Fibroblast of lung (primary cell): ENCODE measurements around the gene CFAP61. TPM values are rescaled to one million over a fixed set of nuclear protein-coding genes. Genes with fewer than 3 reads are reported as not detected.

Experiments used
- DNase-seq, 2 donors: peaks; one replicate each; pipeline versions ENCODE4 v3.0.0 to v3.0.0-alpha.2; 2010; ENCODE audit warnings: low read depth in 2 of 2
- H2AFZ ChIP-seq: 2 replicates; pipeline ENCODE4 v1.5.1; 2012; ENCODE audit warnings: low read length, control low read depth, inconsistent platforms
- H3K27ac ChIP-seq: 2 replicates; pipeline ENCODE4 v1.5.1; 2011; ENCODE audit warnings: low read length, control low read depth; ENCODE audit not compliant: insufficient read depth
- H3K27me3 ChIP-seq: 2 replicates; pipeline ENCODE4 v1.5.1; 2011; ENCODE audit warnings: mild to moderate bottlenecking, low read length; ENCODE audit not compliant: control insufficient read depth, insufficient read depth
- H3K36me3 ChIP-seq: 2 replicates; pipeline ENCODE4 v1.5.1; 2011; ENCODE audit warnings: low read length; ENCODE audit not compliant: control insufficient read depth, insufficient read depth
- H3K4me1 ChIP-seq: 2 replicates; pipeline ENCODE4 v1.5.1; 2011; ENCODE audit warnings: low read length; ENCODE audit not compliant: control insufficient read depth, insufficient read depth; ENCODE audit errors: extremely low read depth
- H3K4me2 ChIP-seq: 2 replicates; pipeline ENCODE4 v1.5.1; 2011; ENCODE audit warnings: low read length, control low read depth; ENCODE audit not compliant: insufficient read depth; ENCODE audit errors: extremely low read depth
- H3K4me3 ChIP-seq, 4 experiments: fragments of 200-600 bp in 1 of 4; sonication (generic) in 1 of 4; replicated peaks in 1 of 4; 2 replicates each; pipeline ENCODE4 v1.5.1; 2011 to 2016; ENCODE audit warnings: low read length in 4 of 4, low read depth in 3 of 4, mild to moderate bottlenecking in 3 of 4, control low read depth in 2 of 4, inconsistent platforms in 1 of 4, mixed read lengths in 1 of 4; ENCODE audit not compliant: insufficient read depth in 1 of 4; ENCODE audit errors: control extremely low read depth in 1 of 4
- H3K79me2 ChIP-seq: 2 replicates; pipeline ENCODE4 v1.5.1; 2012; ENCODE audit warnings: mild to moderate bottlenecking, low read length, inconsistent platforms; ENCODE audit not compliant: control insufficient read depth, insufficient read depth
- H3K9ac ChIP-seq: 2 replicates; pipeline ENCODE4 v1.5.1; 2011; ENCODE audit warnings: mild to moderate bottlenecking, low read length, control low read depth; ENCODE audit not compliant: insufficient read depth
- H3K9me3 ChIP-seq: 2 replicates; pipeline ENCODE4 v1.5.1; 2012; ENCODE audit warnings: low read depth, low read length; ENCODE audit not compliant: control insufficient read depth, insufficient read depth
- H4K20me1 ChIP-seq: 2 replicates; pipeline ENCODE4 v1.5.1; 2011; ENCODE audit warnings: low read length; ENCODE audit not compliant: control insufficient read depth, insufficient read depth; ENCODE audit errors: extremely low read depth
- EZH2 ChIP-seq: IDR thresholded peaks from 2 replicates; pipeline ENCODE4 v1.5.1; 2012; ENCODE audit warnings: low read length, control low read depth, mild to moderate bottlenecking; ENCODE audit errors: missing control alignments
- polyA plus RNA-seq, 2 donors: library from polyadenylated mRNA; depleted of rRNA in 1 of 2; stranded (reverse) in 1 of 2; unstranded in 1 of 2; fragments of >200 nt; gene quantifications; 2 replicates each; pipeline ENCODE4 v1.2.1, GENCODE V29; 2011 to 2012; ENCODE audit warnings: missing spikeins in 1 of 2
- total RNA-seq: library from RNA; depleted of rRNA; stranded (reverse); fragments of >200 nt; gene quantifications from 2 replicates; pipeline ENCODE4 v1.2.1, GENCODE V29; 2014
- TF ChIP-seq, protein P1 (sequence below), 2 donors: IDR thresholded peaks in 1 of 2; conservative IDR thresholded peaks in 1 of 2; 1 replicate in 1 of 2; 2 replicates in 1 of 2; pipeline ENCODE4 v1.5.1; 2011 to 2012; ENCODE audit warnings: low read length in 2 of 2, control low read depth in 1 of 2, inconsistent platforms in 1 of 2, low read depth in 1 of 2, mild to moderate bottlenecking in 1 of 2

Gene CFAP61
- total and polyA plus RNA-seq, 2 donors (not counting 1 experiment from before 2014, with no cell fraction given), result not detected

GRCh38 chr20:20017844-20018185 is 34.5 kb upstream of the CFAP61 start:
- Histone ChIP-seq H3K9ac (peak overlapping the region; percentile 94), H3K4me3 (peak overlapping the region; percentile 82 to 98 (median 90)), H3K4me1 (peaks cover 8% of the 10 kb centered on the region), H3K9me3 (no peaks in the 10 kb centered on the region), H3K79me2 (peaks cover 55% of the 10 kb centered on the region), H3K27me3 (no peaks in the 10 kb centered on the region), H3K27ac (peak overlapping the region; percentile 89), H2AFZ (peak overlapping the region; percentile 62), H3K4me2 (peak overlapping the region; percentile 95), H4K20me1 (no peaks in the 10 kb centered on the region), H3K36me3 (peaks cover 2% of the 10 kb centered on the region)
- no peak for TF ChIP-seq EZH2
- TF ChIP-seq, protein P1, sequence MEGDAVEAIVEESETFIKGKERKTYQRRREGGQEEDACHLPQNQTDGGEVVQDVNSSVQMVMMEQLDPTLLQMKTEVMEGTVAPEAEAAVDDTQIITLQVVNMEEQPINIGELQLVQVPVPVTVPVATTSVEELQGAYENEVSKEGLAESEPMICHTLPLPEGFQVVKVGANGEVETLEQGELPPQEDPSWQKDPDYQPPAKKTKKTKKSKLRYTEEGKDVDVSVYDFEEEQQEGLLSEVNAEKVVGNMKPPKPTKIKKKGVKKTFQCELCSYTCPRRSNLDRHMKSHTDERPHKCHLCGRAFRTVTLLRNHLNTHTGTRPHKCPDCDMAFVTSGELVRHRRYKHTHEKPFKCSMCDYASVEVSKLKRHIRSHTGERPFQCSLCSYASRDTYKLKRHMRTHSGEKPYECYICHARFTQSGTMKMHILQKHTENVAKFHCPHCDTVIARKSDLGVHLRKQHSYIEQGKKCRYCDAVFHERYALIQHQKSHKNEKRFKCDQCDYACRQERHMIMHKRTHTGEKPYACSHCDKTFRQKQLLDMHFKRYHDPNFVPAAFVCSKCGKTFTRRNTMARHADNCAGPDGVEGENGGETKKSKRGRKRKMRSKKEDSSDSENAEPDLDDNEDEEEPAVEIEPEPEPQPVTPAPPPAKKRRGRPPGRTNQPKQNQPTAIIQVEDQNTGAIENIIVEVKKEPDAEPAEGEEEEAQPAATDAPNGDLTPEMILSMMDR (conservative IDR thresholded peaks at IDR 0.05 in 1 of 2, IDR thresholded peaks at IDR 0.05 in 1 of 2; ENCODE audit: low read depth in 1 of 2, low read length in 2 of 2), result no peak
- peak in 1 of 2 donors; percentile 9 for DNase-seq

DNA sequence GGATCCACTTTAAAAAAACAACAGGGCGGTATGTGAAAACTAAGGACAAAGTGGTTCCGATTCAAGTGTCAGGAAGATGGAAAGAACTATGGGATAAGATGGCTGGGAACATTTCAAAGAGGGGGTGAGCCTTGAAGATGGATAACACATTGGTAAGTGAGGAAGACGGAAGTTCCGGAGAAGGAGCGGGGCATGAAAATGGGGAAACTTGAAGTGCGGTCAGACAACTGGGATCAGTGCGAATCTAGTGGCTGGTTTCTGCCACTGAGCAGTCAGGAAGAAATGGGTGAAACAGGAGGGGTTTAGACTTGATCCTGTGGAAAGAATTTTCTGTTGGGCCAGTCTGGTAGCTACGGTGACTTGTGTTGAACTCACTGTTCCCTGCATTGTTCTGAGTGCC is 34.0 kb upstream of the CFAP61 start:
- no peak overlapping the region for H3K27ac ChIP-seq
- H3K4me2 ChIP-seq, result peak overlapping the region; percentile 95
- peaks cover 2% of the 10 kb centered on the region for H3K36me3 ChIP-seq

GRCh38 chr20:20019123-20019522 is 33.2 kb upstream of the CFAP61 start:
- Histone ChIP-seq H3K4me1 (peaks cover 8% of the 10 kb centered on the region), H3K27me3 (no peaks in the 10 kb centered on the region), H3K79me2 (peaks cover 67% of the 10 kb centered on the region), H3K9ac (no peak overlapping the region), H3K27ac (no peak overlapping the region), H3K4me2 (no peak overlapping the region), H2AFZ (no peak overlapping the region), H4K20me1 (no peaks in the 10 kb centered on the region), H3K36me3 (peaks cover 2% of the 10 kb centered on the region), H3K4me3 (no peak overlapping the region), H3K9me3 (no peaks in the 10 kb centered on the region)
- TF ChIP-seq, protein P1 (conservative IDR thresholded peaks at IDR 0.05 in 1 of 2, IDR thresholded peaks at IDR 0.05 in 1 of 2; ENCODE audit: low read depth in 1 of 2, low read length in 2 of 2), result no peak
- TF ChIP-seq EZH2, result no peak
- DNase-seq, result no peak

More for the DNA sequence above, 34.0 kb upstream of the CFAP61 start:
- Histone ChIP-seq H3K27me3 (no peaks in the 10 kb centered on the region), H4K20me1 (no peaks in the 10 kb centered on the region), H3K4me3 (peak overlapping the region; percentile 82 to 98 (median 90)), H2AFZ (no peak overlapping the region), H3K9me3 (no peaks in the 10 kb centered on the region), H3K9ac (no peak overlapping the region), H3K4me1 (peaks cover 8% of the 10 kb centered on the region), H3K79me2 (peaks cover 59% of the 10 kb centered on the region)
- no peak for DNase-seq
- TF ChIP-seq, protein P1 (conservative IDR thresholded peaks at IDR 0.05 in 1 of 2, IDR thresholded peaks at IDR 0.05 in 1 of 2; ENCODE audit: low read depth in 1 of 2, low read length in 2 of 2), result no peak
